GM12891 (cell line): ENCODE results near the gene CSNK2A3. TPM values are rescaled to one million over a fixed set of nuclear protein-coding genes. Genes with fewer than 3 reads are reported as not detected.
"Not testable (repeated sequence)": the region's sequence is repeated elsewhere in the genome, so short reads cannot be mapped to it uniquely, and the experiment has no call there.

Source experiments
- DNase-seq: peaks from one replicate; pipeline ENCODE4 v3.0.0; 2011; ENCODE audit warnings: low spot score; ENCODE audit not compliant: insufficient read length
- FAIRE-seq: peaks from 2 replicates; lab custom pipeline; 2011; peaks lifted over from hg19 to GRCh38; lab: Jason Lieb, UNC
- PAX5 ChIP-seq: IDR thresholded peaks from 2 replicates; pipeline ENCODE4 v1.6.1; 2011; ENCODE audit warnings: low read length, moderate library complexity, mild to moderate bottlenecking; ENCODE audit not compliant: insufficient read depth, severe bottlenecking
- POLR2A ChIP-seq: IDR thresholded peaks from 2 replicates; pipeline ENCODE4 v1.6.1; 2011; ENCODE audit warnings: low read depth, low read length, control low read depth
- POLR2AphosphoS5 ChIP-seq: IDR thresholded peaks from 2 replicates; pipeline ENCODE4 v1.6.1; 2011; ENCODE audit warnings: low read depth, low read length, control low read depth
- POU2F2 ChIP-seq: IDR thresholded peaks from 2 replicates; pipeline ENCODE4 v1.6.1; 2011; ENCODE audit warnings: low read depth, mild to moderate bottlenecking, control low read depth, low read length, moderate library complexity
- SPI1 ChIP-seq: IDR thresholded peaks from 2 replicates; pipeline ENCODE4 v1.6.1; 2011; ENCODE audit warnings: low read depth, low read length, control low read depth
- TAF1 ChIP-seq: IDR thresholded peaks from 2 replicates; pipeline ENCODE4 v1.6.1; 2011; ENCODE audit warnings: low read depth, low read length, control low read depth
- polyA plus RNA-seq: library from polyadenylated mRNA; unstranded; fragments of >200 nt; gene quantifications from one replicate; pipeline ENCODE4 v1.2.1, GENCODE V29; 2012; ENCODE audit warnings: low read depth, missing spikeins, inconsistent platforms; ENCODE audit not compliant: missing spikeins

Gene CSNK2A3
- 1.6 TPM for polyA plus RNA-seq

GRCh38 chr11:11352878-11353277, at the start of gene CSNK2A3:
TSS of gene CSNK2A3 (minus strand) at chr11:11353250. CDS start at chr11:11353119, 131 bp downstream.
- not testable (repeated sequence) for FAIRE-seq, DNase-seq

GRCh38 chr11:11401960-11402535, 49.0 kb upstream of the CSNK2A3 start:
- DNase-seq (no peak), FAIRE-seq (no peak)
- TF ChIP-seq POLR2A: no peak
- TF ChIP-seq TAF1: no peak
- TF ChIP-seq POU2F2: no peak
- no peak for TF ChIP-seq PAX5
- TF ChIP-seq SPI1: no peak
- no peak for TF ChIP-seq POLR2AphosphoS5

GRCh38 chr11:11400635-11401232, 47.7 kb upstream of the CSNK2A3 start:
- DNase-seq (no peak), FAIRE-seq (no peak)
- no peak for TF ChIP-seq TAF1
- no peak for TF ChIP-seq PAX5
- no peak for TF ChIP-seq POU2F2
- no peak for TF ChIP-seq POLR2A
- TF ChIP-seq SPI1: no peak
- no peak for TF ChIP-seq POLR2AphosphoS5

GRCh38 chr11:11400121-11400520, 47.1 kb upstream of the CSNK2A3 start:
- TF ChIP-seq PAX5 (no peak), SPI1 (no peak)
- FAIRE-seq (no peak), DNase-seq (no peak)

- TF ChIP-seq POU2F2: no peak
- no peak for TF ChIP-seq PAX5
- TF ChIP-seq SPI1: no peak
- TF ChIP-seq TAF1: no peak
- TF ChIP-seq POLR2A: no peak
- TF ChIP-seq POLR2AphosphoS5: no peak
- no peak for DNase-seq
- no peak for FAIRE-seq
These were observed 44.7 kb upstream of the CSNK2A3 start for GRCh38 chr11:11397781-11398180.

- TF ChIP-seq POLR2AphosphoS5 (no peak), PAX5 (no peak), POU2F2 (no peak), POLR2A (no peak), SPI1 (no peak), TAF1 (no peak)
- DNase-seq: no peak
- no peak for FAIRE-seq
These were observed 44.0 kb upstream of the CSNK2A3 start for GRCh38 chr11:11397036-11397415.

GRCh38 chr11:11396301-11397035, 43.4 kb upstream of the CSNK2A3 start:
- FAIRE-seq: no peak
- no peak for DNase-seq
- TF ChIP-seq POLR2A: no peak
- no peak for TF ChIP-seq TAF1
- no peak for TF ChIP-seq SPI1
- TF ChIP-seq POLR2AphosphoS5: no peak
- TF ChIP-seq POU2F2: no peak
- TF ChIP-seq PAX5: no peak

- TF ChIP-seq POLR2AphosphoS5 (no peak), POLR2A (no peak), POU2F2 (no peak), SPI1 (no peak), TAF1 (no peak), PAX5 (no peak)
- no peak for DNase-seq
- no peak for FAIRE-seq
These were observed 42.1 kb upstream of the CSNK2A3 start for GRCh38 chr11:11395126-11395525.

- FAIRE-seq: no peak
These were observed 41.2 kb upstream of the CSNK2A3 start for GRCh38 chr11:11394241-11394640.

GRCh38 chr11:11391796-11392463, 38.9 kb upstream of the CSNK2A3 start:
- DNase-seq: no peak
- TF ChIP-seq POU2F2 (no peak), PAX5 (no peak), TAF1 (no peak), POLR2AphosphoS5 (no peak), SPI1 (no peak), POLR2A (no peak)
- FAIRE-seq: no peak

More at GRCh38 chr11:11394241-11394640, 41.2 kb upstream of the CSNK2A3 start:
- no peak for TF ChIP-seq SPI1
- no peak for TF ChIP-seq PAX5
- no peak for TF ChIP-seq TAF1
- TF ChIP-seq POU2F2: no peak
- TF ChIP-seq POLR2A: no peak
- DNase-seq: no peak
